ENCODE data around the gene UBAC2. TPM values are rescaled to one million over a fixed set of nuclear protein-coding genes. Genes with fewer than 3 reads are reported as not detected.

The UBAC2 gene
- total RNA-seq, 3 donors from 2014 or later, result 57.4 to 74.2 (median 67.5) TPM

DNA sequence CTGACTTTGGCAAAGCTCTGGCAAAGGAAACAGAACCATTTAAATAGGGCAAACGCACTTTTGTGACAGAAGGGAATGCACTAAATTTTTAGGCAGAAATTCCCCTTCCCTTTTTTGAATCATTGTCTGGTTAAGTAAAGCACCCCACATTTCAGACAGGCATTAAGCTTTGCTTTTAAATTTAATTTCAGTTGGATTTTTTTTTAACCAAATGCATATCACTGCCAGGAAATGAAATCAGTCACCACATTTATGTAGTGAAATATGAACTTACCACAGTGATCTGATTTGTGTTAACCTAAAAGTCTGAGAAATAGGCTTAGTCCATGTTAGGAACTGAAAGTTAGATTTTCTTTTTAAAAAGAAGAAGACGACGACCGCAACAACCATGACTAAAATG, 95.7 kb downstream of the UBAC2 start:
- Histone ChIP-seq H3K4me3 (no peak overlapping the region), H3K4me1 (ENCODE audit: low read depth) (peaks cover 8% of the 10 kb centered on the region), H3K9me3 (no peaks in the 10 kb centered on the region), H3K36me3 (ENCODE audit: low read depth) (no peaks in the 10 kb centered on the region)
- intact Hi-C loops (cut with DNase I, micrococcal nuclease), result no loop called here
- TF ChIP-seq, protein P1, sequence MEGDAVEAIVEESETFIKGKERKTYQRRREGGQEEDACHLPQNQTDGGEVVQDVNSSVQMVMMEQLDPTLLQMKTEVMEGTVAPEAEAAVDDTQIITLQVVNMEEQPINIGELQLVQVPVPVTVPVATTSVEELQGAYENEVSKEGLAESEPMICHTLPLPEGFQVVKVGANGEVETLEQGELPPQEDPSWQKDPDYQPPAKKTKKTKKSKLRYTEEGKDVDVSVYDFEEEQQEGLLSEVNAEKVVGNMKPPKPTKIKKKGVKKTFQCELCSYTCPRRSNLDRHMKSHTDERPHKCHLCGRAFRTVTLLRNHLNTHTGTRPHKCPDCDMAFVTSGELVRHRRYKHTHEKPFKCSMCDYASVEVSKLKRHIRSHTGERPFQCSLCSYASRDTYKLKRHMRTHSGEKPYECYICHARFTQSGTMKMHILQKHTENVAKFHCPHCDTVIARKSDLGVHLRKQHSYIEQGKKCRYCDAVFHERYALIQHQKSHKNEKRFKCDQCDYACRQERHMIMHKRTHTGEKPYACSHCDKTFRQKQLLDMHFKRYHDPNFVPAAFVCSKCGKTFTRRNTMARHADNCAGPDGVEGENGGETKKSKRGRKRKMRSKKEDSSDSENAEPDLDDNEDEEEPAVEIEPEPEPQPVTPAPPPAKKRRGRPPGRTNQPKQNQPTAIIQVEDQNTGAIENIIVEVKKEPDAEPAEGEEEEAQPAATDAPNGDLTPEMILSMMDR (IDR thresholded peaks at IDR 0.05), result no peak
- DNase-seq (no peak), ATAC-seq (no peak)

DNA sequence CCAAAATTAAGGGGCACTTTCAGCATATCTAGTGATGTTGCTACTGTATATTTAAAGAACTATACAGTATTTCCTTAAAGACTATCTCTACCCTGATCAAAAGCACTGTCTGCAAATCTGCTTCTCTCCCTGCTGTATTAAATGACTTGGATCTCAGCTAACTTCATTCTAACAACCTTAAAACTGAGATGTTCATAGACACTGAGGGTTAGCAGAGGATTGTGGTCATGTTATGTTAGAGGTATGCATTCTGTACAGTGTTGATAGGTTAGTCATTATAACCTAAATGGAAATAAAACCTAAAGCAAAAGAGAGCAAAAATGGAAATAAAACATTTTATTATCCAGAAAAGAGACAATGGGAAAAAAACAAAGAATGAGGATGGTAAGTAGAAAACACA, 96.7 kb downstream of the UBAC2 start:
- H3K4me1 ChIP-seq (ENCODE audit: low read depth), result peaks cover 8% of the 10 kb centered on the region
- H3K36me3 ChIP-seq (ENCODE audit: low read depth), result no peaks in the 10 kb centered on the region
- H3K9me3 ChIP-seq, result no peaks in the 10 kb centered on the region
- no peak for DNase-seq
- TF ChIP-seq, protein P1 (IDR thresholded peaks at IDR 0.05), result no peak
- intact Hi-C loops (cut with DNase I, micrococcal nuclease), result no loop called here
- no peak overlapping the region for H3K4me3 ChIP-seq
- no peak for ATAC-seq

- no peak for DNase-seq
Measured at GRCh38 chr13:99298056-99298455, 97.4 kb downstream of the UBAC2 start.

DNA sequence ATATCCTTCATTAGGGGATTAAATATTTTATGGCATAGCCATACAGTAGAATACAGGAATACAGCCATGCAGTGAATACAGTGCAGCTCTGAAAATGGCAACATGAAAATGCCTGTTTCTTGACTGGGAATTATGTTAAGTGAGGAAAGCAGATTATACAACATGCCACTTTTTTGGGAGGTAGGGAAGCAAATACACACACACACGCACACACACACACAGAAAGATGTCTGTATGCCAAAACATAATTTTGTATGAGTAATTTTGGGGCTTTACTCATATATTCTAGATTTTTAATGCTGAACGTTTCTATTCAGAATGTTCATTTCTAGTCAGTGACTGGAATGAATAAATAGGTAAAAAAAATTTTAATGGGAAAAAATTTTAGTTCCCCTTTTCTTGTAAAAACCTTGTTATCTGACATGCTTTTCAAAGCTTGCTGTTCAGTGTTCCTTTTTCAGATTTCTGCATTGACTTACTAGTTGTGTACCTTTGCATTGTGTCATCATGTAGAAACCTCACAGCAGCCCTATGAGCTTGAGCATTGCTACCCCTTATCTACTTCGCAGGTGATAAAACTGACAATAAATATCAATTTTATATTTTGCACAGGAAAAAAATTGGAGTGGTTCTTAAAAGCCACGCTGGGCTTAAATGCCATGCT, 98.7 kb downstream of the UBAC2 start:
- intact Hi-C loops (cut with DNase I, micrococcal nuclease), result no loop called here
- Histone ChIP-seq H3K36me3 (ENCODE audit: low read depth) (no peaks in the 10 kb centered on the region), H3K4me3 (no peak overlapping the region), H3K9me3 (no peaks in the 10 kb centered on the region), H3K4me1 (ENCODE audit: low read depth) (no peaks in the 10 kb centered on the region)
- ATAC-seq, result no peak
- no peak for DNase-seq
- TF ChIP-seq, protein P1 (IDR thresholded peaks at IDR 0.05), result no peak

More at GRCh38 chr13:99298056-99298455, 97.4 kb downstream of the UBAC2 start:
- H3K9me3 ChIP-seq, result no peaks in the 10 kb centered on the region
- TF ChIP-seq, protein P1 (IDR thresholded peaks at IDR 0.05), result no peak
- H3K36me3 ChIP-seq (ENCODE audit: low read depth), result no peaks in the 10 kb centered on the region
- H3K4me1 ChIP-seq (ENCODE audit: low read depth), result peaks cover 8% of the 10 kb centered on the region
- ATAC-seq, result no peak
- H3K4me3 ChIP-seq, result no peak overlapping the region
- intact Hi-C loops (cut with DNase I, micrococcal nuclease), result no loop called here

- no peaks in the 10 kb centered on the region for H3K36me3 ChIP-seq (ENCODE audit: low read depth)
- DNase-seq, result no peak
- intact Hi-C loops (cut with DNase I, micrococcal nuclease), result no loop called here
- TF ChIP-seq, protein P1 (IDR thresholded peaks at IDR 0.05), result no peak
- H3K9me3 ChIP-seq, result no peaks in the 10 kb centered on the region
- H3K4me1 ChIP-seq (ENCODE audit: low read depth), result no peaks in the 10 kb centered on the region
- no peak overlapping the region for H3K4me3 ChIP-seq
- ATAC-seq, result no peak
Measured at GRCh38 chr13:99299920-99300341, 99.3 kb downstream of the UBAC2 start.
